GM23338 (cell line): Measurements from ENCODE around the gene LMBR1. TPM values are rescaled to one million over a fixed set of nuclear protein-coding genes. Genes with fewer than 3 reads are reported as not detected.

Source experiments
- ATAC-seq: fragments of 200-7000 bp; cut with Tn5 transposase; 3 replicates; pipeline ENCODE4 v1.9.1; 2020
- DNase-seq: peaks from one replicate; pipeline ENCODE4 v3.0.0-alpha.2; 2015; ENCODE audit warnings: low spot score
- H2AFZ ChIP-seq: fragments of 200-600 bp; sonication (generic); 2 replicates; pipeline ENCODE4 v1.8.0; 2016; ENCODE audit warnings: antibody characterized with exemption, mild to moderate bottlenecking, moderate library complexity
- H3F3A ChIP-seq: fragments of 200-600 bp; sonication (generic); replicated peaks from 2 replicates; pipeline ENCODE4 v1.8.0; 2017; ENCODE audit warnings: antibody characterized with exemption, mixed run types, low read depth
- H3K27ac ChIP-seq: fragments of 200-600 bp; sonication (generic); 2 replicates; pipeline ENCODE4 v1.6.1; 2016; ENCODE audit warnings: low read depth
- H3K27me3 ChIP-seq: fragments of 200-600 bp; sonication (generic); 2 replicates; pipeline ENCODE4 v1.8.0; 2016; ENCODE audit warnings: mild to moderate bottlenecking, mixed run types, moderate library complexity; ENCODE audit not compliant: insufficient read depth
- H3K36me3 ChIP-seq: fragments of 200-600 bp; sonication (generic); 2 replicates; pipeline ENCODE4 v1.8.0; 2016; ENCODE audit warnings: mild to moderate bottlenecking; ENCODE audit not compliant: insufficient read depth
- H3K4me1 ChIP-seq: fragments of 200-600 bp; sonication (generic); 2 replicates; pipeline ENCODE4 v1.8.0; 2016; ENCODE audit warnings: mild to moderate bottlenecking, moderate library complexity; ENCODE audit not compliant: insufficient read depth
- H3K4me2 ChIP-seq: fragments of 200-600 bp; sonication (generic); 2 replicates; pipeline ENCODE4 v1.7.1; 2017; ENCODE audit warnings: mixed run types
- H3K4me3 ChIP-seq: fragments of 200-600 bp; sonication (generic); 2 replicates; pipeline ENCODE4 v1.6.1; 2016; ENCODE audit warnings: mixed run types
- H3K79me2 ChIP-seq: fragments of 200-600 bp; sonication (generic); replicated peaks from 2 replicates; pipeline ENCODE4 v1.8.0; 2017; ENCODE audit warnings: mild to moderate bottlenecking; ENCODE audit not compliant: insufficient read depth
- H3K9me2 ChIP-seq: fragments of 200-600 bp; sonication (generic); 2 replicates; pipeline ENCODE4 v1.8.0; 2017; ENCODE audit not compliant: insufficient read depth
- H4K20me1 ChIP-seq: fragments of 200-600 bp; sonication (generic); replicated peaks from 2 replicates; pipeline ENCODE4 v1.8.0; 2017; ENCODE audit warnings: mild to moderate bottlenecking; ENCODE audit not compliant: insufficient read depth
- H3K27ac Mint-ChIP-seq: 2 replicates; pipeline ENCODE4 v1.8.0; 2020; ENCODE audit warnings: inconsistent platforms, mild to moderate bottlenecking, moderate library complexity, mixed read lengths
- H3K27me3 Mint-ChIP-seq: 3 replicates; pipeline ENCODE4 v1.8.0; 2022; ENCODE audit warnings: low read depth, mild to moderate bottlenecking, moderate library complexity, mixed read lengths, inconsistent platforms; ENCODE audit not compliant: insufficient read depth, poor library complexity
- H3K36me3 Mint-ChIP-seq: 3 replicates; pipeline ENCODE4 v1.8.0; 2021; ENCODE audit warnings: low read depth, mild to moderate bottlenecking, inconsistent platforms, moderate library complexity, mixed read lengths
- H3K4me1 Mint-ChIP-seq: 3 replicates; pipeline ENCODE4 v1.8.0; 2020; ENCODE audit warnings: mild to moderate bottlenecking, inconsistent platforms, mixed read lengths
- H3K4me3 Mint-ChIP-seq: 3 replicates; pipeline ENCODE4 v1.8.0; 2021; ENCODE audit warnings: moderate library complexity, mild to moderate bottlenecking, inconsistent platforms, mixed read lengths
- H3K9me3 Mint-ChIP-seq: 3 replicates; pipeline ENCODE4 v1.8.0; 2020; ENCODE audit warnings: moderate library complexity, mild to moderate bottlenecking, inconsistent platforms, mixed read lengths
- CREB1 ChIP-seq: fragments of 250-450 bp; sonication (Bioruptor Pico); IDR thresholded peaks from 2 replicates; pipeline ENCODE4 v1.5.0; 2020; ENCODE audit warnings: low read depth, mild to moderate bottlenecking, moderate library complexity
- EZH2 ChIP-seq: fragments of 200-600 bp; sonication (generic); IDR thresholded peaks from one replicate; pipeline ENCODE4 v1.8.0; 2017; ENCODE audit warnings: antibody characterized with exemption, mild to moderate bottlenecking, low read depth; ENCODE audit not compliant: unreplicated experiment
- JUNB ChIP-seq: IDR thresholded peaks from one replicate; pipeline ENCODE4 v1.6.1; 2016; ENCODE audit warnings: antibody characterized with exemption; ENCODE audit not compliant: unreplicated experiment
- NANOG ChIP-seq: IDR thresholded peaks from 2 replicates; pipeline ENCODE4 v1.6.1; 2016; ENCODE audit warnings: antibody characterized with exemption, borderline replicate concordance
- STAT1 ChIP-seq: IDR thresholded peaks from one replicate; pipeline ENCODE4 v1.6.1; 2016; ENCODE audit warnings: antibody characterized with exemption; ENCODE audit not compliant: unreplicated experiment
- polyA plus RNA-seq: library from polyadenylated mRNA; unstranded; fragments of >200 nt; fragmentation: Nextera tagmentation; extraction: Ambion mirVana; gene quantifications from 2 replicates; pipeline ENCODE4 v1.2.1, GENCODE V29; 2016
- total RNA-seq: library from RNA; depleted of rRNA; stranded (reverse); fragments of >200 nt; shearing (Covaris generic); gene quantifications from 2 replicates; pipeline ENCODE4 v1.2.3, GENCODE V29; 2014
- TF ChIP-seq, protein P1 (sequence below): fragments of 250-450 bp; sonication (Bioruptor Pico); IDR thresholded peaks from 2 replicates; pipeline ENCODE4 v1.5.0; 2020; ENCODE audit warnings: mild to moderate bottlenecking, moderate library complexity
- TF ChIP-seq, protein P2 (sequence below): IDR thresholded peaks from 2 replicates; pipeline ENCODE4 v1.6.1; 2016; ENCODE audit warnings: antibody characterized with exemption
- TF ChIP-seq, protein P3 (sequence below), 2 experiments: fragments of 200-600 bp in 1 of 2; sonication (generic) in 1 of 2; conservative IDR thresholded peaks; 2 replicates each; pipeline versions ENCODE4 v1.5.1 to v1.6.1; 2016 to 2017; ENCODE audit warnings: antibody characterized with exemption in 2 of 2, low read depth in 2 of 2, mild to moderate bottlenecking in 2 of 2, moderate library complexity in 1 of 2

LMBR1 gene
- total and polyA plus RNA-seq, 2 experiments from 2014 or later, result 21.8 to 90.1 TPM

DNA sequence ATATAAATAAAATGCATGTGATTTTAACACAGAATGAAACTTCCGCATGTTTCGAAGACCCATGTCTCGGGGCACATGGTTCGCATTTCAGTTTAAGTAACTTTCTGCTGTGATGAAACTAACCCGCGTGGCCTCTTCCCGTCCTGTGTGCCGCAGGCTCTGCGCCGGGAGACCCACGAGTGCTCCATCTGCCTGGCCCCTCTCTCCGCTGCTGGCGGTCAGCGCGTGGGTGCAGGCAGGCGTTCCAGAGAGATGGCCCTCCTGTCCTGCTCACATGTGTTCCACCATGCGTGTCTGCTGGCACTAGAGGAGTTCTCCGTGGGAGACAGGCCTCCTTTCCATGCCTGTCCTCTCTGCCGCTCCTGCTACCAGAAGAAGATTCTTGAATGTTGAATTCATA is 216.7 kb downstream of the LMBR1 start (continued):
- TF ChIP-seq, protein P1, sequence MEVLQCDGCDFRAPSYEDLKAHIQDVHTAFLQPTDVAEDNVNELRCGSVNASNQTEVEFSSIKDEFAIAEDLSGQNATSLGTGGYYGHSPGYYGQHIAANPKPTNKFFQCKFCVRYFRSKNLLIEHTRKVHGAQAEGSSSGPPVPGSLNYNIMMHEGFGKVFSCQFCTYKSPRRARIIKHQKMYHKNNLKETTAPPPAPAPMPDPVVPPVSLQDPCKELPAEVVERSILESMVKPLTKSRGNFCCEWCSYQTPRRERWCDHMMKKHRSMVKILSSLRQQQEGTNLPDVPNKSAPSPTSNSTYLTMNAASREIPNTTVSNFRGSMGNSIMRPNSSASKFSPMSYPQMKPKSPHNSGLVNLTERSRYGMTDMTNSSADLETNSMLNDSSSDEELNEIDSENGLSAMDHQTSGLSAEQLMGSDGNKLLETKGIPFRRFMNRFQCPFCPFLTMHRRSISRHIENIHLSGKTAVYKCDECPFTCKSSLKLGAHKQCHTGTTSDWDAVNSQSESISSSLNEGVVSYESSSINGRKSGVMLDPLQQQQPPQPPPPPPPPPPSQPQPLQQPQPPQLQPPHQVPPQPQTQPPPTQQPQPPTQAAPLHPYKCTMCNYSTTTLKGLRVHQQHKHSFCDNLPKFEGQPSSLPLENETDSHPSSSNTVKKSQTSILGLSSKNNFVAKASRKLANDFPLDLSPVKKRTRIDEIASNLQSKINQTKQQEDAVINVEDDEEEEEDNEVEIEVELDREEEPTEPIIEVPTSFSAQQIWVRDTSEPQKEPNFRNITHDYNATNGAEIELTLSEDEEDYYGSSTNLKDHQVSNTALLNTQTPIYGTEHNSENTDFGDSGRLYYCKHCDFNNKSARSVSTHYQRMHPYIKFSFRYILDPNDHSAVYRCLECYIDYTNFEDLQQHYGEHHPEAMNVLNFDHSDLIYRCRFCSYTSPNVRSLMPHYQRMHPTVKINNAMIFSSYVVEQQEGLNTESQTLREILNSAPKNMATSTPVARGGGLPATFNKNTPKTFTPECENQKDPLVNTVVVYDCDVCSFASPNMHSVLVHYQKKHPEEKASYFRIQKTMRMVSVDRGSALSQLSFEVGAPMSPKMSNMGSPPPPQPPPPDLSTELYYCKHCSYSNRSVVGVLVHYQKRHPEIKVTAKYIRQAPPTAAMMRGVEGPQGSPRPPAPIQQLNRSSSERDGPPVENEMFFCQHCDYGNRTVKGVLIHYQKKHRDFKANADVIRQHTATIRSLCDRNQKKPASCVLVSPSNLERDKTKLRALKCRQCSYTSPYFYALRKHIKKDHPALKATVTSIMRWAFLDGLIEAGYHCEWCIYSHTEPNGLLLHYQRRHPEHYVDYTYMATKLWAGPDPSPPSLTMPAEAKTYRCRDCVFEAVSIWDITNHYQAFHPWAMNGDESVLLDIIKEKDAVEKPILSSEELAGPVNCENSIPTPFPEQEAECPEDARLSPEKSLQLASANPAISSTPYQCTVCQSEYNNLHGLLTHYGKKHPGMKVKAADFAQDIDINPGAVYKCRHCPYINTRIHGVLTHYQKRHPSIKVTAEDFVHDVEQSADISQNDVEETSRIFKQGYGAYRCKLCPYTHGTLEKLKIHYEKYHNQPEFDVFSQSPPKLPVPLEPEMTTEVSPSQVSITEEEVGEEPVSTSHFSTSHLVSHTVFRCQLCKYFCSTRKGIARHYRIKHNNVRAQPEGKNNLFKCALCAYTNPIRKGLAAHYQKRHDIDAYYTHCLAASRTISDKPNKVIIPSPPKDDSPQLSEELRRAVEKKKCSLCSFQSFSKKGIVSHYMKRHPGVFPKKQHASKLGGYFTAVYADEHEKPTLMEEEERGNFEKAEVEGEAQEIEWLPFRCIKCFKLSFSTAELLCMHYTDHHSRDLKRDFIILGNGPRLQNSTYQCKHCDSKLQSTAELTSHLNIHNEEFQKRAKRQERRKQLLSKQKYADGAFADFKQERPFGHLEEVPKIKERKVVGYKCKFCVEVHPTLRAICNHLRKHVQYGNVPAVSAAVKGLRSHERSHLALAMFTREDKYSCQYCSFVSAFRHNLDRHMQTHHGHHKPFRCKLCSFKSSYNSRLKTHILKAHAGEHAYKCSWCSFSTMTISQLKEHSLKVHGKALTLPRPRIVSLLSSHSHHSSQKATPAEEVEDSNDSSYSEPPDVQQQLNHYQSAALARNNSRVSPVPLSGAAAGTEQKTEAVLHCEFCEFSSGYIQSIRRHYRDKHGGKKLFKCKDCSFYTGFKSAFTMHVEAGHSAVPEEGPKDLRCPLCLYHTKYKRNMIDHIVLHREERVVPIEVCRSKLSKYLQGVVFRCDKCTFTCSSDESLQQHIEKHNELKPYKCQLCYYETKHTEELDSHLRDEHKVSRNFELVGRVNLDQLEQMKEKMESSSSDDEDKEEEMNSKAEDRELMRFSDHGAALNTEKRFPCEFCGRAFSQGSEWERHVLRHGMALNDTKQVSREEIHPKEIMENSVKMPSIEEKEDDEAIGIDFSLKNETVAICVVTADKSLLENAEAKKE (CRISPR knock-in tag), result no peak
- TF ChIP-seq JUNB, result no peak

DNA sequence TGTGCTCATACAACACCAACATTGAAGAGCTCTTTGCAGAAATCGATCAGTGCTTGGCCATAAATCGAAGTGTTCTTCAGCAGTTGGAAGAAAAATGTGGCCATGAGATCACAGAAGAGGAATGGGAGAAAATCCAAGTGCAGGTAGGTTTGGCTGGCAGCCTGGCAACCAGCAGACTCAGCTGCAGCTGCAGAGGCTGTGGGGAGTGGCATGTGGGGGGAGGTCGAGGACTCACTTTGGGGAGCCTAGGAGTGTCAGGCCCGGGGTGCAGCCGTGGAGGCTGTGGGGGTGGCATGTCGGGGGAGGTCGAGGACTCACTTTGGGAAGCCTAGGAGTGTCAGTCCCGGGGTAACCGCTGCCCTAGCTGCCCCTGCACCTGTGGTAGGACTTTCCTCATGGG is 217.3 kb downstream of the LMBR1 start:
- no peak overlapping the region for H2AFZ ChIP-seq
- no peaks in the 10 kb centered on the region for H3K27me3 ChIP-seq
- no peaks in the 10 kb centered on the region for H3F3A ChIP-seq
- H3K9me3 Mint-ChIP-seq, result no peaks in the 10 kb centered on the region
- H3K79me2 ChIP-seq, result no peaks in the 10 kb centered on the region
- no peak overlapping the region for H3K27ac Mint-ChIP-seq
- no peak; the same call in 2 of the 3 replicates for ATAC-seq
- no peak overlapping the region for H3K27ac ChIP-seq
- H4K20me1 ChIP-seq, result no peaks in the 10 kb centered on the region; the same call in 1 of the 2 replicates
- DNase-seq, result no peak
- no peak overlapping the region for H3K4me3 ChIP-seq
- H3K4me3 Mint-ChIP-seq, result no peak overlapping the region
- TF ChIP-seq CREB1 (CRISPR knock-in tag), result no peak
- no peak for TF ChIP-seq STAT1
- H3K36me3 ChIP-seq, result peaks cover 3% of the 10 kb centered on the region; the same call in 1 of the 2 replicates
- H3K36me3 Mint-ChIP-seq, result peaks cover 23% of the 10 kb centered on the region
- H3K9me2 ChIP-seq, result no peaks in the 10 kb centered on the region
- H3K27me3 Mint-ChIP-seq, result peaks cover 12% of the 10 kb centered on the region
- H3K4me2 ChIP-seq, result no peak overlapping the region
- H3K4me1 ChIP-seq, result no peaks in the 10 kb centered on the region
- H3K4me1 Mint-ChIP-seq, result peaks cover 25% of the 10 kb centered on the region

DNA sequence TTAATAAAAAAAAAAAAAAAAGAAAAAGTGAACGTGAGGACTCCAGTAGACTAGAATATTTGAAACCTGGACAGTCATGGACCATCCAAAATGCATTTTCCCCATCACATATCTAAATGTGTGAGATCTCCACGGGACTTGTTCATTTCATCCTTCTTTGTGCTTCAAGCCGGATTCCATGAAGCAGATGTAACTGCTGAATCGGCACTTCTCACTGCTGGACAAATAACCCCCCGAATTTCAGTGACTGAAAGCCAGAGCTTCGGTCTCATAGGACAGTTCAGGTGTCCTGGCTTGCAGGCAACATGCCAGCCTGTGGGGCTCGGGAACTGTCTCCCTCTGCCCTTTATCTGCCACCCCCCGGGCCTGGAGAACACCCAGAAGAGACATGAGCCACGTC is 219.1 kb downstream of the LMBR1 start:
- H3K27ac Mint-ChIP-seq, result peak overlapping the region; percentile 20; the same call in 1 of the 2 replicates
- no peak for TF ChIP-seq EZH2
- TF ChIP-seq, protein P2, sequence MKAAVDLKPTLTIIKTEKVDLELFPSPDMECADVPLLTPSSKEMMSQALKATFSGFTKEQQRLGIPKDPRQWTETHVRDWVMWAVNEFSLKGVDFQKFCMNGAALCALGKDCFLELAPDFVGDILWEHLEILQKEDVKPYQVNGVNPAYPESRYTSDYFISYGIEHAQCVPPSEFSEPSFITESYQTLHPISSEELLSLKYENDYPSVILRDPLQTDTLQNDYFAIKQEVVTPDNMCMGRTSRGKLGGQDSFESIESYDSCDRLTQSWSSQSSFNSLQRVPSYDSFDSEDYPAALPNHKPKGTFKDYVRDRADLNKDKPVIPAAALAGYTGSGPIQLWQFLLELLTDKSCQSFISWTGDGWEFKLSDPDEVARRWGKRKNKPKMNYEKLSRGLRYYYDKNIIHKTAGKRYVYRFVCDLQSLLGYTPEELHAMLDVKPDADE, result no peak
- TF ChIP-seq, protein P3, sequence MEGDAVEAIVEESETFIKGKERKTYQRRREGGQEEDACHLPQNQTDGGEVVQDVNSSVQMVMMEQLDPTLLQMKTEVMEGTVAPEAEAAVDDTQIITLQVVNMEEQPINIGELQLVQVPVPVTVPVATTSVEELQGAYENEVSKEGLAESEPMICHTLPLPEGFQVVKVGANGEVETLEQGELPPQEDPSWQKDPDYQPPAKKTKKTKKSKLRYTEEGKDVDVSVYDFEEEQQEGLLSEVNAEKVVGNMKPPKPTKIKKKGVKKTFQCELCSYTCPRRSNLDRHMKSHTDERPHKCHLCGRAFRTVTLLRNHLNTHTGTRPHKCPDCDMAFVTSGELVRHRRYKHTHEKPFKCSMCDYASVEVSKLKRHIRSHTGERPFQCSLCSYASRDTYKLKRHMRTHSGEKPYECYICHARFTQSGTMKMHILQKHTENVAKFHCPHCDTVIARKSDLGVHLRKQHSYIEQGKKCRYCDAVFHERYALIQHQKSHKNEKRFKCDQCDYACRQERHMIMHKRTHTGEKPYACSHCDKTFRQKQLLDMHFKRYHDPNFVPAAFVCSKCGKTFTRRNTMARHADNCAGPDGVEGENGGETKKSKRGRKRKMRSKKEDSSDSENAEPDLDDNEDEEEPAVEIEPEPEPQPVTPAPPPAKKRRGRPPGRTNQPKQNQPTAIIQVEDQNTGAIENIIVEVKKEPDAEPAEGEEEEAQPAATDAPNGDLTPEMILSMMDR (conservative IDR thresholded peaks at IDR 0.05; ENCODE audit: low read depth in 2 of 2), result no peak
- no peak for TF ChIP-seq NANOG

More for the DNA sequence above, 219.1 kb downstream of the LMBR1 start:
- H3K4me3 ChIP-seq, result no peak overlapping the region
- H3K4me1 Mint-ChIP-seq, result peaks cover 25% of the 10 kb centered on the region
- H3K4me1 ChIP-seq, result no peaks in the 10 kb centered on the region
- no peak overlapping the region for H3K27ac ChIP-seq
- H3K4me2 ChIP-seq, result no peak overlapping the region
- no peaks in the 10 kb centered on the region for H3K9me2 ChIP-seq
- no peak overlapping the region for H2AFZ ChIP-seq
- no peaks in the 10 kb centered on the region for H3K27me3 ChIP-seq
- no peak overlapping the region for H3K4me3 Mint-ChIP-seq
- peaks cover 12% of the 10 kb centered on the region for H3K27me3 Mint-ChIP-seq
- H3K36me3 Mint-ChIP-seq, result peaks cover 26% of the 10 kb centered on the region
- ATAC-seq (no peak), DNase-seq (no peak)
- H3F3A ChIP-seq, result no peaks in the 10 kb centered on the region
- no peaks in the 10 kb centered on the region; the same call in 1 of the 2 replicates for H4K20me1 ChIP-seq
- no peaks in the 10 kb centered on the region for H3K36me3 ChIP-seq
- no peaks in the 10 kb centered on the region for H3K79me2 ChIP-seq
- no peaks in the 10 kb centered on the region for H3K9me3 Mint-ChIP-seq
